GM21717 (cell line): ENCODE results near the gene ARHGAP18.

Experiments used
- ATAC-seq: cut with Tn5 transposase; IDR thresholded peaks from one replicate; pipeline ENCODE4 v1.9.1; 2021; ENCODE audit warnings: mild to moderate bottlenecking, moderate library complexity; ENCODE audit not compliant: unreplicated experiment

ARHGAP18 gene

DNA sequence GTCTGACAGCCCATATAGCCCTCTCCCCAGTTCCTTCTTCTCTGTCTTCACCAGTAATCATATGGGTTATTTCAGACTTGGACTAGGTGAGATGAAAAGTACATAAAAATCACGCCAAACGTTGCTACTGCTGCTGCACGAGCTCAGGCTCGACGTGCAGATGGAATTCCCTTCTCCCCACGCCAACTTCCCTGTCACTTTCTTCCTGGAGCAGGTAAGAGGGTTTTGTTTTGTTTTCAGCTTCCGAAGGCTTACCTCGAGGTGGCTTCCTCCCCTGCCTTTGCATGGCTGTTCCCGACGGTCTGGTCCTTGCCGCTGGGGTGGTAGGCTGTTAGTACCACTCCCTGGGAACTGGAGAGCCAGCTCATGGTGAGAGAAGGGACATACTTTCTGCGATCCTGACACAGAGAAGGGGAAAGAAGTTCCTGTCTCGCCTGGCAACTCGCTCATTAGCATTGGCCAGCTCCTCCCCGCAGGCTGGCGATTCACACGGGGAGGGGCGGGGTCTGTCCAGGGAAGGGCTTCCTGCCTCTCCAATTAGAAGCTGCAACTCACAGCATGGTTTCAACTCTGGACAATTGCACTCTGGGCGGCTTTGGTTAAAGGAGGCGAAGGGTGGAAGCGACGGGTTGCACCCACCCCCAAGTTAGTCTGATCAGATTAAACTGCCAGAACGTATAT is at the start of gene ARHGAP18:
ARHGAP18 (minus strand) TSS at position 409 of the 681 bp plus-strand sequence; CDS start at position 368, 41 bp downstream.
- peak; percentile 98 for ATAC-seq

DNA sequence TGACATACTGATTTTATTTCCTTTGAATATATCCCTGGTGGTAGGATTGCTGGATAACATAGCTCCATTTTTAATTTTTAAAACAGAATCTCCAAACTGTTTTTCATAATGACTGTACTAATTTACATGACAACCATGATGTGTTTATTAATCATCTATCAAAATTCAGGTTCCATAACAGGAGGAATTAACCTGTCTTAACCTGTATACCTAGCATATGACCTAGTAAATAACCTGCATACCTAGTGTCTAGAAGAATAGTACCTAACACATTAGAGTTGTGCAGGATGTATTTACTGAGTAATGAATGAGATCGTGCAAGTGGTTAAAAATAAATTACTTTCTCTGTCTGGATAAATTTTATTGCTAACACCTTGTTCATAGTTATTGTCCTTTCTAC is 45.8 kb upstream of the ARHGAP18 start:
- no peak for ATAC-seq

DNA sequence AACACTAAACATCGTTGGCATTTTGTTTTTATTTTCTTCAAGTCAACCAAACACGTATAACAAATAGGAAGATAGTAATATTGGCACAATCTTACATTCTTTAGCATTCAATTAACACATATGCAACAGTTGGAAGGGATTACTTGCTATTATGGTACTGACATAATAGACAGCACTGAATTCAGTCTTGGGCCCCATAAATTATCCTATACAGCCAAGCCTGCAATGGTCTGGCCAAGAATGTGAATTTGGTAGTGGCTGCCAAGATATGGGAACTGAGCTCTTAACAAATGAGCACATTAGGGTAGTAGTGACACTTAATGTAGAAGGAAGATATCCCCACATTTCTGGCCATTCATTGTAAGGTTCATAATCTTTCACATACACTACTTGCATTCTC is 44.8 kb upstream of the ARHGAP18 start:
- ATAC-seq, result no peak

GRCh38 chr6:129753422-129753821 is 43.4 kb upstream of the ARHGAP18 start:
- no peak for ATAC-seq

DNA sequence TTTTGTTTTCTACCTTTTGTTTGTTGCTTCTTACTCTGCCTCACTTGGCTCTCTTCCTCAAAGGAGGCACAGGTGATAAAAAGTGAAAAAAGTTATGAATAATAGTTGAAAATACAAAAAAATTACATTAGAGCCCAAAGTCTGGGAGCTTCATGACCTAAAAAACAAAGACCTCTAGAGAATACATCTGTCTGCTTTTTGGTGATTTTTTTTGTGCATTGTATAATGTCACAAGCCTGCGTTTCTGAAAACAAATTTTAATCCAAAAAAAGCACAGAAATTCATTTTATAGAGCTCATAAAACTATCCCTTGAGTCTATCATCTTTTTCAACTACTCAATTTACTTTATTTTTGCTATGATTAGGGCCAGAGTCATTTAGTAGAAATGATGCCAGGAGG is 41.4 kb upstream of the ARHGAP18 start:
- no peak for ATAC-seq

DNA sequence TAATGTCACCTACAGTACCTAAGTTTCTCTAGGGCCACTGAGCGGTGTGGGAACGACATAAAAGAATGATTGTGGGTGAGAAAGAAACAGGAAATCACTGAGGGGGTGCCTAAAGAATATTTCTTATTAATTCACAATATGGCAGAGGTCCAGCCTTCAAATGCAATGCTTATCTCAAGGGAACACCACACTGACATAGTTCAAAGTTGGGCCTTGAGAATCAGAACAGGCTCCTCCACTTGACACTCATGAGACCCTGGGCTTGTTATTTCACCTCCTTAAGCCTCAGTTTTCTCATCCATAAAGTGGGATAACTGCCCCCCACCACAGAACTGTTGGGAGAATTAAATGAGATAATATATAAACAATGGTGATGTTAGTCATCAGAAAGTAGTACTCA is 40.4 kb upstream of the ARHGAP18 start:
- ATAC-seq, result no peak

- peak; percentile 42 for ATAC-seq
Observed at GRCh38 chr6:129749749-129750120, 39.8 kb upstream of the ARHGAP18 start.

GRCh38 chr6:129748901-129749748 is 39.1 kb upstream of the ARHGAP18 start:
- ATAC-seq, result no peak

GRCh38 chr6:129748212-129748900 is 38.4 kb upstream of the ARHGAP18 start:
- ATAC-seq, result peak; percentile 91

GRCh38 chr6:129747588-129748112 is 37.7 kb upstream of the ARHGAP18 start:
- ATAC-seq, result no peak

GRCh38 chr6:129744880-129745237 is 34.9 kb upstream of the ARHGAP18 start:
- ATAC-seq, result no peak

GRCh38 chr6:129744201-129744879 is 34.4 kb upstream of the ARHGAP18 start:
- ATAC-seq, result no peak

DNA sequence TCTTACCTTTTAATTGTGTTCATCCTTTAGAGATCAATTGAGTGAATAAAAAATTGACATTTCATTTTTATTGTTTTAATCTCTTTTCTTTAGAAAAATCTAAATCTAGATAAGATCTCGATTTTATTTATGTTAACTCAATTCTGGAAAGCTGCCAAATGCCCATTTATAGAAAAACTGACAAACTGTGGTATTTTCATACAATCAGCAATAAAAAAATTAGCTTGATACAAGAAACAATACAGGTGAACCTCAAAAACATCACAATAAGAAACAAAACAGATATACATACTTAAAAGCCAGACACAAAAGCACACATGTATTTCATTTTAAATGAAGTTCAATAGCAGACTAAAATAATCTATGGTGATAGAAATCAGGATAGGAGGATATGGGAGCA is 30.0 kb upstream of the ARHGAP18 start:
- no peak for ATAC-seq

DNA sequence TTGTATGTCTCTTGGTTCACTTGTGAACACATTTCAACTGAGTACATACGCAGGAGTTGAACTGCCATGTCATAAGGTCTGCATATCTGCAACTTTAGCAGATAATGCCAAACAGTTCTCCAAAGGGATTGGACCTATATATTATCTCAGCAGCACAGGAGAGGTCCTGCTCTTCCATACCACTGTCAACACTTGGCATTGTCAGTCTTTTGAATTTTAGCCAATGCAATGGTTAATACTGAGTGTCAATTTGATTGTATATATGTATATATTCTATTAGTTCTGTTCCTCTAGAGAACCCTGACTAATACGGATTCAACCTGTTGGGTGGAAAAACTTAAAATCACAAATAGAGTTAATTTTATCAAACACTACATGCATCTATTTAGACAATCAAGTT is 26.1 kb upstream of the ARHGAP18 start:
- ATAC-seq, result no peak

DNA sequence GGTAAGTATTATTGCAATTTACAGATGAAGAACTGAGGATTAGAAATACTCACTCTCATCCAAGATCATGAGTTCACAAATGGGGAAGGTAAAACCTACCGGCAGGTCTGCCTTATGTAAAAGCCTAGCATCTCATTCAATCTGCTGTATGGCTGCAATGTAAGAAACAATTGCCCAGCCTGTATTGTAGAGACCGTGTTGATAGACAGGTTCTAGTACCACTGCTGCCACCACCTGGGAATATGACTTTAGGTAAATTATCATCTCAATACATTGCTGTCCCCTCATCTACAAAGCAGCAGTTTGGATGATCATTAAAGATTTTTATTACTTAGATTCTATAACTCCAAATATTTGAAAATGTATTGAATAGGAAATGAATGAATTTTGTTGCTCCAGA is 23.3 kb upstream of the ARHGAP18 start:
- no peak for ATAC-seq

DNA sequence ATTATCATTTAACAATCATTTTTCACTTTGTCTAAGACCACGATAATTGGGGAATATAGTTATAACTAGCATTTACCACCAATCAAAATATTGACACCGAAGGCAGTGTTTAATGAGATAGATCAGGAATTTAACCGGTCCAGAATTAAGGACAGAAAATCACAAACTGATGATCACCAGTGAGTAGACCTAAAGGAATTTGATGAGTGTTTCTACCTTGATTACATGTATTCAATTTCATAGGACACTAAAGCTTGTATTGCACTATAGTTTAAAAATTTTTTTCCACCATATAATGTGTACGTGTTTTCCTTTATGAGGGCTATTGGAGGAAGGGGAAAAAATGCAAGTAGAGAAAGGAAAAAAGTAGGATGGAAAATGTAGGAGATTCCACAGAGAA is 22.6 kb upstream of the ARHGAP18 start:
- ATAC-seq, result no peak

DNA sequence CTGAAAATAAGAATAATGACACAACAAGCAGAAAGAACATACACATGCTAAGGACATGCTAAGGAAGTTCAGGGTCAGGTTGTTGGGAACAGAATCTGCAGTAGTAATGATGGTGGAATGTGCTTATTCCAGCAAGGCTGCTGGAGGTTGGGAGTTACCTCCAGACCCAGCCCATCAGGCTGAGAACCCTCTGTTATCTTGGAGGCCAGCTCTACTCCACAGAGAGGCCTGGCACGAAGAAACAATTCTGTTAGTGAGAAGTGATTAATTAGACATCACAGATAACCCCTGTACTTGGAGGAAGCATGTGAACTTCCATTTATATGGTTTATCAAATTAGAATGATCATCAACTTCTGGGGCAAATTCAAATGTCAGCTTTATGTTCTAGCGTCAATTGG is 22.1 kb upstream of the ARHGAP18 start:
- no peak for ATAC-seq

GRCh38 chr6:129731428-129731827 is 21.5 kb upstream of the ARHGAP18 start:
- ATAC-seq, result no peak

- ATAC-seq, result peak; percentile 90
Observed at GRCh38 chr6:129730477-129731165, 20.6 kb upstream of the ARHGAP18 start.

DNA sequence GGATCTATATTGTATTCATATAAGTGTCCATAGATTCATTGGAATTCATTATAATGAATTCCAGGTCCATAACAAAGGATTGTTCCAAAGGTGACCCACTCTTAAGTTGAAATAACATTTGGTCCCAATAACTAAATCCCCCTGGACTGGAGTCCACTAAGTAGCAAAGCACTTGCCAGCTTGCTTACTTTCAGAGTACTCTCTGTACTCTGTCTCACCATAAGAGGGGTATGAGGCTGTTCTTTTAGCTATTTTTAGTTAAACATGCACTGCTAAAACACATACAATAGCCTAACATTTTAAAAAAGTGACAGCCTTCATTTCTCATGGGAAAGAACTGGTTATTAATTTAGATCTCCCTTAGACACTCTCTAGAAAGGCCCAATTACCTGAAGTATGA is 16.7 kb upstream of the ARHGAP18 start:
- no peak for ATAC-seq
